ENCODE measurements around the gene INPP5D.

GRCh38 chr2:233088972-233089345, 28.8 kb downstream of the INPP5D start:
- TF ChIP-seq CTCF (IDR thresholded peaks at IDR 0.05; ENCODE audit: insufficient read depth, low read length, poor library complexity, severe bottlenecking) (no peak), EZH2phosphoT487 (conservative IDR thresholded peaks at IDR 0.05; ENCODE audit: low read length) (no peak)

Measured in SU-DHL-6 (cell line).